ENCODE measurements around the gene CFAP299.
"Not testable (repeated sequence)": the region's sequence is repeated elsewhere in the genome, so short reads cannot be mapped to it uniquely, and the experiment has no call there.

CFAP299 gene

DNA sequence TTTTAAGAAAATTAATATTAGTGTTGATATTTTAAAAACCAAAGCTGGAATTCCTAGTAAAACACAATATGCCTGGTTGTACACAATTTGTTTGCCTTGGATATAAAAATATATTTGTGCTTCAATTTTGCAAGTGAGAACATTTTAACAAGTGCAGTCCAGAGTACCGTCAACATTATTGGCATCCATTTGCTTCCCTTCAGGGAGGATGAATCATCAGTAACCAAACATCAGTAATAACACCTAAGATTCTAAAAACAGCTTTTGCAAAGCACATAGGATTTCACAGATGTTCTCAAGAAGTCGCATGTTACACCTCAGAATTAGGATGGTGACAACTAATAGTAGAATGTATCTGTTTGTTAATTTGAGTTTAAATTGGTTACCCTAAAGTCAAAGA, 432.4 kb downstream of the CFAP299 start:
- H3K36me3 ChIP-seq (ENCODE audit: control insufficient read depth, insufficient read depth, low read length), result no peaks in the 10 kb centered on the region
- WGBS, 2 experiments (ENCODE audit: insufficient coverage in 2 of 2), result 80% methylated on average over 1 of the region's 2 CpGs; no CpG with 5 or more reads in 1 of the 2 experiments
- H3K4me3 ChIP-seq (ENCODE audit: extremely low read depth, insufficient read depth, low read length, poor library complexity, severe bottlenecking), result no peak overlapping the region
- H3K9me3 ChIP-seq (ENCODE audit: control insufficient read depth, low read length), result no peaks in the 10 kb centered on the region
- H3K27ac ChIP-seq (ENCODE audit: low read depth, low read length, severe bottlenecking), result no peak overlapping the region
- no peaks in the 10 kb centered on the region for H3K4me1 ChIP-seq (ENCODE audit: control insufficient read depth, insufficient read depth, low read length, poor library complexity, severe bottlenecking)

GRCh38 chr4:80776168-80776567, 440.6 kb downstream of the CFAP299 start:
- Histone ChIP-seq H3K4me3 (ENCODE audit: extremely low read depth, insufficient read depth, low read length, poor library complexity, severe bottlenecking) (no peak overlapping the region), H3K36me3 (ENCODE audit: control insufficient read depth, insufficient read depth, low read length) (no peaks in the 10 kb centered on the region), H3K9me3 (ENCODE audit: control insufficient read depth, low read length) (no peaks in the 10 kb centered on the region), H3K4me1 (ENCODE audit: control insufficient read depth, insufficient read depth, low read length, poor library complexity, severe bottlenecking) (no peaks in the 10 kb centered on the region), H3K27ac (ENCODE audit: low read depth, low read length, severe bottlenecking) (no peak overlapping the region)
- WGBS, 2 experiments (ENCODE audit: insufficient coverage in 2 of 2), result 100% methylated on average over 1 of the region's 5 CpGs

GRCh38 chr4:80781431-80781830, 445.9 kb downstream of the CFAP299 start:
- H3K36me3 ChIP-seq (ENCODE audit: control insufficient read depth, insufficient read depth, low read length), result no peaks in the 10 kb centered on the region
- H3K27ac ChIP-seq (ENCODE audit: low read depth, low read length, severe bottlenecking), result no peak overlapping the region
- H3K4me3 ChIP-seq (ENCODE audit: extremely low read depth, insufficient read depth, low read length, poor library complexity, severe bottlenecking), result no peak overlapping the region
- 75 to 92% methylated on average over 1 of the region's 1 CpG for WGBS, 2 experiments (ENCODE audit: insufficient coverage in 2 of 2)
- H3K4me1 ChIP-seq (ENCODE audit: control insufficient read depth, insufficient read depth, low read length, poor library complexity, severe bottlenecking), result no peaks in the 10 kb centered on the region
- no peaks in the 10 kb centered on the region for H3K9me3 ChIP-seq (ENCODE audit: control insufficient read depth, low read length)

DNA sequence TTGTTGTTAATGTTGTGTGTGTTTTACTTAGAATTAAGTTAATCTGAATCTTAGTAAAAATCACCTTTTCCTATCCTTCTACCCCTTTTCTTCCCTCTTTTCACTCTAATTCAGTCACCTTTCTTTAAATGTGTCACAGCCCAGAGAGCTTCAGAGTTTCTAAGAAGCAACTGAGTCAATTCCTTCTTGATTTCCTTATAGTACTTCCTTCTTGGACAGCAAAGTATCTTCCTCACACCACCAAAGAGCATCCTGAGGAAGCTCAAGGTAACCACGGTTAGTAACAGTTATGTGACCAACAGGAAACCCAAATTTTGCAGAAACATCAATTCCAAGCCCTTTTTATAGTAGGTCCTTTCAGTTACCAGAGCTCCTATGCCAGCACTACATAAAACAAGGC, 451.8 kb downstream of the CFAP299 start:
- Histone ChIP-seq H3K36me3 (ENCODE audit: control insufficient read depth, insufficient read depth, low read length) (no peaks in the 10 kb centered on the region), H3K4me3 (ENCODE audit: extremely low read depth, insufficient read depth, low read length, poor library complexity, severe bottlenecking) (no peak overlapping the region), H3K27ac (ENCODE audit: low read depth, low read length, severe bottlenecking) (no peak overlapping the region), H3K4me1 (ENCODE audit: control insufficient read depth, insufficient read depth, low read length, poor library complexity, severe bottlenecking) (no peaks in the 10 kb centered on the region), H3K9me3 (ENCODE audit: control insufficient read depth, low read length) (no peaks in the 10 kb centered on the region)
- WGBS, 2 experiments (ENCODE audit: insufficient coverage in 2 of 2), result 83% methylated on average over 1 of the region's 1 CpG; no CpG with 5 or more reads in 1 of the 2 experiments

GRCh38 chr4:80788798-80789197, 453.3 kb downstream of the CFAP299 start:
- Histone ChIP-seq H3K9me3 (ENCODE audit: control insufficient read depth, low read length) (no peaks in the 10 kb centered on the region), H3K4me3 (ENCODE audit: extremely low read depth, insufficient read depth, low read length, poor library complexity, severe bottlenecking) (no peak overlapping the region), H3K27ac (ENCODE audit: low read depth, low read length, severe bottlenecking) (no peak overlapping the region), H3K4me1 (ENCODE audit: control insufficient read depth, insufficient read depth, low read length, poor library complexity, severe bottlenecking) (no peaks in the 10 kb centered on the region), H3K36me3 (ENCODE audit: control insufficient read depth, insufficient read depth, low read length) (no peaks in the 10 kb centered on the region)
- no CpG with 5 or more reads among the region's 1 CpG for WGBS, 2 experiments (ENCODE audit: insufficient coverage in 2 of 2)

DNA sequence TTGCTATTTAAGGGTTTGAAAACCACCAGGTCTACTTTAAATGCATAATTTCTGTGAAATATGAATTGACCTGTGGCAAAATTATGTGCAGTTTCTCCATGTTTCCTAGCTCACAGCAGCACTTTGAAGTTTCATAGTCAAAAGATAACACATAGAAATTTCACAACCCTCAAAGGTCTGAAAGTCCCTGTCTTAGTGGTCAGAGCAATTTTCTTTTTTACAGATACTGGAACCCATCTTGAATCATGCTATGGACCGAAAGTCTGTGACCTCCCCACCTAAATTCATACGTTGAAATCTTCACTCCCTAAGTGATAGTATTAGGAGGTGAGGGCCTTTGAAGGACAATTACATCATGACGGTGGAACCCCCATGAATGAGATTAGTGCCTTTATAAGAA, 454.6 kb downstream of the CFAP299 start:
- H3K36me3 ChIP-seq (ENCODE audit: control insufficient read depth, insufficient read depth, low read length), result no peaks in the 10 kb centered on the region
- H3K9me3 ChIP-seq (ENCODE audit: control insufficient read depth, low read length), result no peaks in the 10 kb centered on the region
- H3K4me3 ChIP-seq (ENCODE audit: extremely low read depth, insufficient read depth, low read length, poor library complexity, severe bottlenecking), result no peak overlapping the region
- 80 to 100% methylated on average over 1 of the region's 3 CpGs for WGBS, 2 experiments (ENCODE audit: insufficient coverage in 2 of 2)
- no peak overlapping the region for H3K27ac ChIP-seq (ENCODE audit: low read depth, low read length, severe bottlenecking)
- H3K4me1 ChIP-seq (ENCODE audit: control insufficient read depth, insufficient read depth, low read length, poor library complexity, severe bottlenecking), result no peaks in the 10 kb centered on the region

- H3K27ac ChIP-seq (ENCODE audit: low read depth, low read length, severe bottlenecking); H3K9me3 ChIP-seq (ENCODE audit: control insufficient read depth, low read length); H3K36me3 ChIP-seq (ENCODE audit: control insufficient read depth, insufficient read depth, low read length); H3K4me1 ChIP-seq (ENCODE audit: control insufficient read depth, insufficient read depth, low read length, poor library complexity, severe bottlenecking); H3K4me3 ChIP-seq (ENCODE audit: extremely low read depth, insufficient read depth, low read length, poor library complexity, severe bottlenecking): not testable (repeated sequence)
- no CpG with 5 or more reads among the region's 1 CpG for WGBS, 2 experiments (ENCODE audit: insufficient coverage in 2 of 2)
Observed at GRCh38 chr4:80793660-80794059, 458.1 kb downstream of the CFAP299 start.

DNA sequence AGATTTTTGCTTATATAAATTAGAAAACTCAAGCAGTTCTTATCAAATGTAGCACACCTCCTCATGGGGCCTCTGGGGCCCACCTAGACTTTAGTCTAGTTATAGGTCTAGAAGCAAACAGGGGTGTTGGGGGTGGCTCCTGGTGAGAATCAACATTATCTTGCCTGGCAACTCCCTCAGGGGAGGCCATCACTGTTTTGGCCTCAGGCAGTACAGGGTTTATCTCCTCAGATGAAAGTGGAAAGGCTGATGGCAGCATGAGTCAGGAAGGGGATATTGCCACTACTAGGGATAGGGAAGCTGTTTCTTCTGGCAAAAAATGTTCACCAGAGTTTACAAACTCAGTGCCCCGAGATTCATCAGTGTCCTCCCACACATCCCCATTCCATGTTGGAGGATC, 462.6 kb downstream of the CFAP299 start:
- Histone ChIP-seq H3K36me3 (ENCODE audit: control insufficient read depth, insufficient read depth, low read length) (no peaks in the 10 kb centered on the region), H3K4me1 (ENCODE audit: control insufficient read depth, insufficient read depth, low read length, poor library complexity, severe bottlenecking) (no peaks in the 10 kb centered on the region), H3K27ac (ENCODE audit: low read depth, low read length, severe bottlenecking) (peak overlapping the region; percentile 16), H3K4me3 (ENCODE audit: extremely low read depth, insufficient read depth, low read length, poor library complexity, severe bottlenecking) (no peak overlapping the region), H3K9me3 (ENCODE audit: control insufficient read depth, low read length) (no peaks in the 10 kb centered on the region)
- 86 to 89% methylated on average over 1 of the region's 1 CpG for WGBS, 2 experiments (ENCODE audit: insufficient coverage in 2 of 2)

DNA sequence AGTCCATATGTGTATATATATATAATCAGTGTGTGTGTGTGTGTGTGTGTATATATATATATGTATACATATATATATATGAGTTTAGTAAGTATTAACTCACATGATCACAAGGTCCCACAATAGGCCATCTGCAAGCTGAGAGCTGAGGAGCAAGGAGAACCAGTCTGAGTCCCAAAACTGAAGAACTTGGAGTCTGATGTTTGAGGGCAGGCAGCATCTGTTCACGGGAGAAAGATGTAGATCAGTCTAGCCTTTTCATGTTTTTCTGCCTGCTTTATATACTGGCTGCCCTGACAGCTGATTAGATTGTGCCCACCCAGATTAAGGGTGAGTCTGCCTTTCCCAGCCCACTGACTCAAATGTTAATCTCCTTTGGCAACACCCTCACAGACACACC, 465.2 kb downstream of the CFAP299 start:
- H3K4me1 ChIP-seq (ENCODE audit: control insufficient read depth, insufficient read depth, low read length, poor library complexity, severe bottlenecking); H3K4me3 ChIP-seq (ENCODE audit: extremely low read depth, insufficient read depth, low read length, poor library complexity, severe bottlenecking); H3K36me3 ChIP-seq (ENCODE audit: control insufficient read depth, insufficient read depth, low read length); H3K9me3 ChIP-seq (ENCODE audit: control insufficient read depth, low read length); H3K27ac ChIP-seq (ENCODE audit: low read depth, low read length, severe bottlenecking): not testable (repeated sequence)
- WGBS, 2 experiments (ENCODE audit: insufficient coverage in 2 of 2), result 80 to 100% methylated on average over 1 of the region's 1 CpG

- Histone ChIP-seq H3K9me3 (ENCODE audit: control insufficient read depth, low read length) (no peaks in the 10 kb centered on the region), H3K36me3 (ENCODE audit: control insufficient read depth, insufficient read depth, low read length) (no peaks in the 10 kb centered on the region), H3K27ac (ENCODE audit: low read depth, low read length, severe bottlenecking) (no peak overlapping the region), H3K4me3 (ENCODE audit: extremely low read depth, insufficient read depth, low read length, poor library complexity, severe bottlenecking) (no peak overlapping the region), H3K4me1 (ENCODE audit: control insufficient read depth, insufficient read depth, low read length, poor library complexity, severe bottlenecking) (no peaks in the 10 kb centered on the region)
- whole genome bisulfite sequencing, 2 experiments (ENCODE audit: insufficient coverage in 2 of 2), result no CpG with 5 or more reads among the region's 1 CpG
Observed at GRCh38 chr4:80803337-80803736, 467.8 kb downstream of the CFAP299 start.

- H3K4me1 ChIP-seq (ENCODE audit: control insufficient read depth, insufficient read depth, low read length, poor library complexity, severe bottlenecking), result no peaks in the 10 kb centered on the region
Observed at GRCh38 chr4:80806472-80806871, 470.9 kb downstream of the CFAP299 start.

More at GRCh38 chr4:80806472-80806871, 470.9 kb downstream of the CFAP299 start:
- Histone ChIP-seq H3K4me3 (ENCODE audit: extremely low read depth, insufficient read depth, low read length, poor library complexity, severe bottlenecking) (no peak overlapping the region), H3K9me3 (ENCODE audit: control insufficient read depth, low read length) (no peaks in the 10 kb centered on the region), H3K36me3 (ENCODE audit: control insufficient read depth, insufficient read depth, low read length) (no peaks in the 10 kb centered on the region), H3K27ac (ENCODE audit: low read depth, low read length, severe bottlenecking) (no peak overlapping the region)
- no CpG with 5 or more reads among the region's 1 CpG for WGBS, 2 experiments (ENCODE audit: insufficient coverage in 2 of 2)
